Dermis blood vessel endothelial cell (primary cell): ENCODE results near the gene LAYN. TPM values are rescaled to one million over a fixed set of nuclear protein-coding genes. Genes with fewer than 3 reads are reported as not detected.

Experiments used
- DNase-seq: peaks from one replicate; pipeline ENCODE4 v3.0.0; 2010
- total RNA-seq: library from RNA; depleted of rRNA; stranded (reverse); fragments of >200 nt; gene quantifications from 2 replicates; pipeline ENCODE4 v1.2.3, GENCODE V29; 2014

Gene LAYN
- total RNA-seq, 1 donor from 2014 or later, result 91.7 TPM

GRCh38 chr11:111598559-111598958, 58.0 kb downstream of the LAYN start:
- DNase-seq, result no peak

- DNase-seq, result no peak
Measured at GRCh38 chr11:111601636-111601978, 61.1 kb downstream of the LAYN start.

- DNase-seq, result peak; percentile 97
Measured at GRCh38 chr11:111601979-111602864, 61.7 kb downstream of the LAYN start, which contains the start of gene SIK2. SIK2 (plus strand) TSS chr11:111602449; CDS start chr11:111602564, 115 bp downstream.

GRCh38 chr11:111602865-111603610, 62.5 kb downstream of the LAYN start:
- DNase-seq, result peak; percentile 41

- DNase-seq, result peak; percentile 12
Measured at GRCh38 chr11:111603611-111604130, 63.2 kb downstream of the LAYN start.

- peak; percentile 79 for DNase-seq
Measured at GRCh38 chr11:111604392-111605009, 64.0 kb downstream of the LAYN start.

- DNase-seq, result no peak
Measured at GRCh38 chr11:111605681-111606080, 65.2 kb downstream of the LAYN start.

GRCh38 chr11:111606986-111607385, 66.5 kb downstream of the LAYN start:
- DNase-seq, result no peak

- DNase-seq, result no peak
Measured at GRCh38 chr11:111607751-111608150, 67.2 kb downstream of the LAYN start.

Other genes starting within 250 kb of the LAYN start
- not detected in 2 replicates for gene POU2AF3, start 242.2 kb upstream of the LAYN start, total RNA-seq
- gene POU2AF1, start 161.4 kb upstream of the LAYN start, total RNA-seq, result not detected in 2 replicates
- not detected in 2 replicates for gene BTG4, start 28.3 kb upstream of the LAYN start, total RNA-seq
- gene HOATZ, start 25.9 kb upstream of the LAYN start, total RNA-seq, result not detected in 2 replicates
- 12.8 and 13.2 TPM in 2 replicates for gene SIK2, start 61.7 kb downstream of the LAYN start, total RNA-seq
- 52.6 and 72.7 TPM in 2 replicates for gene PPP2R1B, start 225.7 kb downstream of the LAYN start, total RNA-seq